Peyer's patch (tissue), 4 donors: ENCODE data around the gene PBX1. TPM values are rescaled to one million over a fixed set of nuclear protein-coding genes. Genes with fewer than 3 reads are reported as not detected.

Source experiments
- DNase-seq, 3 donors: peaks; one replicate each; pipeline ENCODE4 v3.0.0-alpha.2; 2017 to 2019
- H3K27ac ChIP-seq, 4 donors: fragments of 200-600 bp; sonication (generic); one replicate each; pipeline ENCODE4 v1.5.1; 2016 to 2019
- H3K27me3 ChIP-seq, 2 donors: fragments of 200-600 bp; sonication (generic); one replicate each; pipeline ENCODE4 v1.5.1; 2019
- H3K36me3 ChIP-seq, 3 donors: fragments of 200-600 bp; sonication (generic); one replicate each; pipeline ENCODE4 v1.5.1; 2016 to 2019
- H3K4me1 ChIP-seq, 4 donors: fragments of 200-600 bp; sonication (generic); one replicate each; pipeline ENCODE4 v1.5.1; 2016 to 2019
- H3K4me3 ChIP-seq, 4 donors: fragments of 200-600 bp; sonication (generic); 1 replicate in 3 of 4; 2 replicates in 1 of 4; pipeline ENCODE4 v1.5.1; 2016 to 2019; ENCODE audit warnings: mild to moderate bottlenecking in 1 of 4
- H3K9me3 ChIP-seq, 4 donors: fragments of 200-600 bp; sonication (generic); one replicate each; pipeline ENCODE4 v1.5.1; 2016 to 2019; ENCODE audit warnings: mild to moderate bottlenecking in 1 of 4
- POLR2A ChIP-seq, 2 donors: fragments of 450-650 bp; IDR thresholded peaks; one replicate each; pipeline ENCODE4 v1.5.1; 2017; ENCODE audit warnings: antibody characterized with exemption in 2 of 2, mild to moderate bottlenecking in 2 of 2, moderate library complexity in 2 of 2
- total RNA-seq, 4 donors: library from RNA; depleted of rRNA; stranded (reverse); fragments of >200 nt; gene quantifications; one replicate each; pipeline ENCODE4 v1.1.0, GENCODE V29; 2016
- TF ChIP-seq, protein P1 (sequence below), 6 experiments: fragments of 450-650 bp in 4 of 6; fragments of 200-600 bp in 2 of 6; sonication (generic) in 1 of 6; IDR thresholded peaks; one replicate each; pipeline ENCODE4 v1.5.1; 2017 to 2019; ENCODE audit warnings: antibody characterized with exemption in 6 of 6, mild to moderate bottlenecking in 3 of 6, moderate library complexity in 1 of 6

Gene PBX1
- total RNA-seq, 4 donors from 2014 or later: 20.6 to 57.5 (median 40.4) TPM

DNA sequence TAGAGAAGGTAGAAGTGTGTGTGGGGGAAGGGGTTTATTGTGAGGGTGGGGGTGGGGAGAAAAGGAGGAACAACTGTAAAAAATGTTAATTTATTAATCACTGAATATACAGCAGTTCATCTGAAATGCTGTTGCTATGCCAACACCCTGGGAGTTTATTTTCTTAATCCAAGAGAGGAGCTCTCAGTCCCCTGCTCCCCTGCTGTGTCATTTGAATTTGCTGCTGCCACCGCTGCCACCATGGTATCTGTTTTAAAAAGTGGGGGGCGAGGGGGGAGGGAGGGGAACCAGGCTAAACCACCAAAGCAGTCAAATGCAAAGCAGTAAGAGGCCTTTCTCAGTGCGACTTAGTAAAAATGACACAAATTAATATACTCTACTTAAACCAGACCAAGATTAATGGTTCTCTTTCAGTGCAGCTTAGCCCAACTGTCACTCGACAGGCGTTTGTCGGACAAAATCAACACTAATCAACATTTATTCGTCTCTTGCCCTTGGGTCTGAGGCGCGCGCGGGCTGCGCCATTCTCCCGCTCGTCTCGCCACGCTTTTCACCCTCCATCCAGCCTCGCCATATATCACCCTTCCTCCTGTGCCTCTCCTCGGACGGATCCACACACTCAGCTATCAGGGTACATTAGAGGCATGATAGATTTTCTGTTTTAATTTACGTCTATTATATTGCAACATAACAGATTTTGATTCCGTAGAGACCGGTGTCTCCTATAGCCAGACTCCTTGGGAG, 76.2 kb downstream of the PBX1 start:
- TF ChIP-seq POLR2A (IDR thresholded peaks at IDR 0.05): no peak
- TF ChIP-seq, protein P1, sequence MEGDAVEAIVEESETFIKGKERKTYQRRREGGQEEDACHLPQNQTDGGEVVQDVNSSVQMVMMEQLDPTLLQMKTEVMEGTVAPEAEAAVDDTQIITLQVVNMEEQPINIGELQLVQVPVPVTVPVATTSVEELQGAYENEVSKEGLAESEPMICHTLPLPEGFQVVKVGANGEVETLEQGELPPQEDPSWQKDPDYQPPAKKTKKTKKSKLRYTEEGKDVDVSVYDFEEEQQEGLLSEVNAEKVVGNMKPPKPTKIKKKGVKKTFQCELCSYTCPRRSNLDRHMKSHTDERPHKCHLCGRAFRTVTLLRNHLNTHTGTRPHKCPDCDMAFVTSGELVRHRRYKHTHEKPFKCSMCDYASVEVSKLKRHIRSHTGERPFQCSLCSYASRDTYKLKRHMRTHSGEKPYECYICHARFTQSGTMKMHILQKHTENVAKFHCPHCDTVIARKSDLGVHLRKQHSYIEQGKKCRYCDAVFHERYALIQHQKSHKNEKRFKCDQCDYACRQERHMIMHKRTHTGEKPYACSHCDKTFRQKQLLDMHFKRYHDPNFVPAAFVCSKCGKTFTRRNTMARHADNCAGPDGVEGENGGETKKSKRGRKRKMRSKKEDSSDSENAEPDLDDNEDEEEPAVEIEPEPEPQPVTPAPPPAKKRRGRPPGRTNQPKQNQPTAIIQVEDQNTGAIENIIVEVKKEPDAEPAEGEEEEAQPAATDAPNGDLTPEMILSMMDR (IDR thresholded peaks at IDR 0.05): no peak
- no peak for DNase-seq
- Histone ChIP-seq H3K4me1 (peaks cover 0 to 82% (median 4%) of the 10 kb centered on the region in 4 donors), H3K36me3 (no peaks in the 10 kb centered on the region), H3K27me3 (no peaks in the 10 kb centered on the region), H3K4me3 (no peak overlapping the region), H3K27ac (peak overlapping the region in 3 of 4 donors; percentile 70 to 77 (median 72)), H3K9me3 (no peaks in the 10 kb centered on the region)

DNA sequence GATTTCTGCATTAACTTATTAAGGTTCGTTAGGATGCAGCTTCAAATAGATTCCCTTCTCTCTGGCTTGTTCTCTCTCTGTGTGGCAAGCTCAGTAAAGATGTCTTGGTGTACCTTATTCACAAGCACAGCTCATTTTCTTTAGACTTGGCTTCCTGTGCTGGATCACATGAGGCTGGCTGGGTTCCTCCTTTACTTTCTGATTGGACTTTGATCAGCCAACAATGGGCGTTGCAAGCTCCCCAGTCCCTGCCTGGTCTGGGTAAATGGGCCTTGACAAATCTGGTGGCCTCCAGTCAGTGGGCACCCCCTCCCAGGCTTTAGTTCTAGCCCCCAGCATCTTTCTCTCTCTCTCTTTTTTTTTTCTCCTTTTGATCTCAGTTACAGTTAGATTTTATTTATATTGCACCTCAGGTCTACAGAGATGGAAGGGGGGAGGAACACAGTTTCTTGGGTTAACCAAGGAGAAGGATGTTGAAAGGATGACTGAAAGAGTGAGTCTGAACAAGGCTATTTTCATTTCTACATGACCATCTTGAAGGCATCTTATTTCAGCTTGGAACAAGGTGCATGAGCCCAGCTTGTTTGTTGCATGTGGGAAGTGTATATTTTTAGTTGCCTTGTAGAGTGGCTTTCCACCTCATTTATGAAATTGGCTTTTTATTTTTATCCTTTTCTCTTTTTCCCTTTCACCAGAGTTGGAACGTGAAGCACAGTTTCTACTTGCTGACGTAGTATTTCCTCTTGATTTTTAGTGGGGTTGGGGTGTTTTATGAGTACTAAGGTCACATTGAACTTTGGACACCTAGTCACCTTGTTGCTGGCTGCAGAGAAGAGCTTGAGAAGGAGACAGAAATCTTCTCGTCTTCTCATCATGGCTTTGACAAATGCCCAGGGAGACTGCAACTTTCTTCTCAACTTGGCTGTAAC, 77.1 kb downstream of the PBX1 start:
- H3K9me3 ChIP-seq: no peaks in the 10 kb centered on the region
- DNase-seq: peak in 1 of 3 donors; percentile 77

DNA sequence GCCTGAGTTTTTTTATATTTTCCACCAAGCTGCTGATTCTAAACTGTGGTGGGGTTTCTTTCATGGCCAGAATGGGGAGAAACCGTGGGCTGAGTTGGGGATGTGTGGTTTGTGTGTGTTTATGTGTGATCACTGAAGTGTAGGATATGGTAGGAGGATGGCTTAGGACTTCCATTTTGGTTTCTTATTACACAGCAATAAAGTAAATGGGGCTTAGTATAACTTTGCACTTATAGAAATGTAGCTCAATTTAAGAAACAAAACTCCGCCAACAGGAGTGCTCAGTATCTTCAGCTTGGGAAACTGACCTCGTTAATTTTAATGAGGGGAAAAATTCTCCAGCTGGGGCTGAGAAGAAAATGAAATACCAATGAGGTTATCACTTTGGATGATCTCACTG, 77.8 kb downstream of the PBX1 start:
- DNase-seq: no peak
- peak overlapping the region in 3 of 4 donors; percentile 70 to 77 (median 72) for H3K27ac ChIP-seq
- TF ChIP-seq POLR2A (IDR thresholded peaks at IDR 0.05): no peak
- TF ChIP-seq, protein P1 (IDR thresholded peaks at IDR 0.05): no peak

More for the DNA sequence above, 77.1 kb downstream of the PBX1 start:
- no peak overlapping the region for H3K4me3 ChIP-seq
- no peaks in the 10 kb centered on the region for H3K36me3 ChIP-seq
- H3K27me3 ChIP-seq: no peaks in the 10 kb centered on the region
- peaks cover 0 to 74% (median 4%) of the 10 kb centered on the region in 4 donors for H3K4me1 ChIP-seq
- peak overlapping the region in 3 of 4 donors; percentile 70 to 77 (median 72) for H3K27ac ChIP-seq
- TF ChIP-seq, protein P1 (IDR thresholded peaks at IDR 0.05): no peak
- TF ChIP-seq POLR2A (IDR thresholded peaks at IDR 0.05): no peak

DNA sequence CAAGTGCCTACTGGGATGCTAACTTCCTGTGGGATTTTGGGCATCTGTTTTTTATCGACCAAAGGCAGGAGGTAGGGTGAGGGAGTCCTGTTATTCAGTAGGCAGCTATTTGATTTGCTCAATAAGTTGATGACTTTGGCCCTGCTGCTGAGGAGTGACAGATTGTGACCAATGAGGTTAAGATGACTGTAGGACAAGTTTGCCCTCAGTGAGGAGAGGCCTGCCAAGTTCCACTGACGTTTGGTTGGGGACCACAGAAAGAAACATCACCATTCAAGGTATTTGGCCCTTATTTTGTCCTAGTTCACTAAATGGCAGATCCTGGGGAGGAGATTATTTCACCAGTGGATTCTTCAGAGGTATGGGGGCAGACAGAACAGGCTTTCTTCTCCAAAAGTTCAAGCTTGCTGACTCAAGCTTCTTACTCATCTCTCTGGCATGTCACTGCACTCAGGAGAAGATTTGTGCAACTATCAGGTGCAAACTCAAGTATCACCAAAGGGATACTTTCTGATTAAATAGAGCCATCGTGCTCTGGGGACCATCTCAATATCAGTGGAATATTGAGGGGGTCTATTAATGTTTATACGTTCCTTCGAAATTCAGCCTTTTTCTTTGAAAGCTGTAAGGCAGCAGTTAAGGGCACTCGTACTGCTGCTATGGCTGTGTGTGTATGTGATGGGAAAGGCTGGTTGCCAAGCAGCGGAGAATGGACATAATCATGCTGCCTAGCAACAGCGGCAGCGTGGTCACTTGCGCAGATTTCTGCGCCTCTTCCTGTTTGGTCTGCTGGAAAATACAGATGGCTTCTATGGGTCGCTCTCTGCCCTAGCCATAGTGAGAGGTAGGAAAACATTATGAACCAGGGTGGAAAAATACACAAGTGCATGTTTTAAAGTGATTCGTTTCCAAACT, 78.7 kb downstream of the PBX1 start:
- peak overlapping the region in 2 of 4 donors; percentile 72 to 77 for H3K27ac ChIP-seq
- TF ChIP-seq POLR2A (IDR thresholded peaks at IDR 0.05): no peak
- TF ChIP-seq, protein P1 (IDR thresholded peaks at IDR 0.05): no peak
- peaks cover 0 to 59% (median 2%) of the 10 kb centered on the region in 4 donors for H3K4me1 ChIP-seq
- H3K4me3 ChIP-seq: no peak overlapping the region
- no peaks in the 10 kb centered on the region for H3K36me3 ChIP-seq
- DNase-seq: no peak
- H3K9me3 ChIP-seq: no peaks in the 10 kb centered on the region
- no peaks in the 10 kb centered on the region for H3K27me3 ChIP-seq

More for the DNA sequence above, 77.8 kb downstream of the PBX1 start:
- Histone ChIP-seq H3K9me3 (no peaks in the 10 kb centered on the region), H3K36me3 (no peaks in the 10 kb centered on the region), H3K4me3 (no peak overlapping the region), H3K27me3 (no peaks in the 10 kb centered on the region), H3K4me1 (peaks cover 0 to 67% (median 4%) of the 10 kb centered on the region in 4 donors)
